ENCODE data around the gene PCDH15.

Gene PCDH15

GRCh38 chr10:54484186-54484585 lies 316.8 kb downstream of the PCDH15 start:
- no peaks in the 10 kb centered on the region for H3K27me3 ChIP-seq (ENCODE audit: low read length)
- no peaks in the 10 kb centered on the region for H3F3A ChIP-seq (ENCODE audit: insufficient read depth)
- H2AFZ ChIP-seq (ENCODE audit: low read depth, low read length, severe bottlenecking): no peak overlapping the region
- H3K4me3 ChIP-seq (ENCODE audit: insufficient read depth, low read length, poor library complexity, severe bottlenecking): no peak overlapping the region
- H3K4me2 ChIP-seq (ENCODE audit: low read depth, low read length, poor library complexity, severe bottlenecking): no peak overlapping the region
- no peak overlapping the region for H3K9ac ChIP-seq (ENCODE audit: low read length)
- no peaks in the 10 kb centered on the region for H3K9me2 ChIP-seq (replicated peaks; ENCODE audit: insufficient read depth, low read length)
- H3K27ac ChIP-seq (ENCODE audit: low read depth, low read length): no peak overlapping the region
- TF ChIP-seq CTCF (IDR thresholded peaks at IDR 0.05; ENCODE audit: insufficient read depth, low read length, poor library complexity, severe bottlenecking): no peak
- TF ChIP-seq EZH2phosphoT487 (conservative IDR thresholded peaks at IDR 0.05; ENCODE audit: low read length): no peak
- no peaks in the 10 kb centered on the region for H3K79me2 ChIP-seq (ENCODE audit: insufficient read depth, low read length)
- no peaks in the 10 kb centered on the region for H4K20me1 ChIP-seq (ENCODE audit: low read depth, low read length)
- H3K36me3 ChIP-seq (ENCODE audit: low read length): no peaks in the 10 kb centered on the region
- H3K9me3 ChIP-seq (ENCODE audit: insufficient read depth, low read length): no peaks in the 10 kb centered on the region; the same call in 1 of the 2 replicates

DNA sequence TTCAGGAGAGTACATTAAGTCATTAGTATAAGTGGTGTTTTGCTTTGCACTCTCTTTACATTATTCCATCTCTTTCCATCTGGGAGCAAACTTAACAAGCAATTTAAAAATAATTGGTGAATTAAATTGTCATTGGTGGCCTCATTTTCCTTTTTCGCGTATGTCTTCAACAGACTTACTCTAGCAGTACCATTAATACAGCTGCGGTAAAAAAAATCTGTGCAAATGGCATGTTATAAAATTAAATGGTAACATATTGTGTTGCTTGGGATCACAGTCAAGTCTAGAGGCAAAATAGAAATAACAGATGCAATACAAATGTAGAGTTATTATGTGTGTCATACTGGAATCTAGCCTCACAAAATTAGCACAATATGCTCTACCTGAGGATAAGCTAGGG lies 322.4 kb downstream of the PCDH15 start:
- no peaks in the 10 kb centered on the region for H4K20me1 ChIP-seq (ENCODE audit: low read depth, low read length)
- no peaks in the 10 kb centered on the region for H3K27me3 ChIP-seq (ENCODE audit: low read length)
- no peak overlapping the region for H3K9ac ChIP-seq (ENCODE audit: low read length)
- no peak overlapping the region for H3K27ac ChIP-seq (ENCODE audit: low read depth, low read length)
- no peaks in the 10 kb centered on the region for H3K9me3 ChIP-seq (ENCODE audit: insufficient read depth, low read length)
- H3K4me3 ChIP-seq (ENCODE audit: insufficient read depth, low read length, poor library complexity, severe bottlenecking): no peak overlapping the region
- H3K9me2 ChIP-seq (replicated peaks; ENCODE audit: insufficient read depth, low read length): no peaks in the 10 kb centered on the region
- H3F3A ChIP-seq (ENCODE audit: insufficient read depth): no peaks in the 10 kb centered on the region
- H3K79me2 ChIP-seq (ENCODE audit: insufficient read depth, low read length): no peaks in the 10 kb centered on the region
- TF ChIP-seq EZH2phosphoT487 (conservative IDR thresholded peaks at IDR 0.05; ENCODE audit: low read length): no peak
- no peak for TF ChIP-seq CTCF (IDR thresholded peaks at IDR 0.05; ENCODE audit: insufficient read depth, low read length, poor library complexity, severe bottlenecking)
- no peak overlapping the region for H3K4me2 ChIP-seq (ENCODE audit: low read depth, low read length, poor library complexity, severe bottlenecking)
- H2AFZ ChIP-seq (ENCODE audit: low read depth, low read length, severe bottlenecking): no peak overlapping the region
- H3K36me3 ChIP-seq (ENCODE audit: low read length): no peaks in the 10 kb centered on the region

- Histone ChIP-seq H3K27me3 (ENCODE audit: low read length) (no peaks in the 10 kb centered on the region), H2AFZ (ENCODE audit: low read depth, low read length, severe bottlenecking) (no peak overlapping the region), H3K9me3 (ENCODE audit: insufficient read depth, low read length) (no peaks in the 10 kb centered on the region), H3K27ac (ENCODE audit: low read depth, low read length) (no peak overlapping the region), H4K20me1 (ENCODE audit: low read depth, low read length) (no peaks in the 10 kb centered on the region), H3K79me2 (ENCODE audit: insufficient read depth, low read length) (no peaks in the 10 kb centered on the region), H3K4me3 (ENCODE audit: insufficient read depth, low read length, poor library complexity, severe bottlenecking) (no peak overlapping the region), H3K9me2 (replicated peaks; ENCODE audit: insufficient read depth, low read length) (no peaks in the 10 kb centered on the region), H3K9ac (ENCODE audit: low read length) (no peak overlapping the region), H3K4me2 (ENCODE audit: low read depth, low read length, poor library complexity, severe bottlenecking) (no peak overlapping the region), H3K36me3 (ENCODE audit: low read length) (no peaks in the 10 kb centered on the region), H3F3A (ENCODE audit: insufficient read depth) (no peaks in the 10 kb centered on the region)
- TF ChIP-seq CTCF (IDR thresholded peaks at IDR 0.05; ENCODE audit: insufficient read depth, low read length, poor library complexity, severe bottlenecking) (no peak), EZH2phosphoT487 (conservative IDR thresholded peaks at IDR 0.05; ENCODE audit: low read length) (no peak)
These were observed 323.3 kb downstream of the PCDH15 start for GRCh38 chr10:54477738-54478137.

DNA sequence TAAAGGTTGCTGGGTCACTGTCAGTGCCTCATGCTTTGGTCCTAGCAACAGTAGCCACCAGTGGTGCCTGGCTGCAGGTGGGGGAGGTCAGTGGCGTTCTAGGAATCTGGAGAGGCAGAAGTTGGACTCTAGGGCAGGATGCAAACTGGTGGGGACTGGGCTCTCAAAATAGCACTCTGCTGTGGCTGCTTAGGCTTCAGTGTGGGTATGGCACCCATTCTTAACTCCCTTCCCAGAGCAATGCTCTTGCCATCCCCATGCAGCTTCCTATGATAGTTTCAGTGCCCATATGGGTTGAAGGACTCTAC lies 330.8 kb downstream of the PCDH15 start:
- H3K79me2 ChIP-seq (ENCODE audit: insufficient read depth, low read length): no peaks in the 10 kb centered on the region
- H3K27ac ChIP-seq (ENCODE audit: low read depth, low read length): no peak overlapping the region
- no peaks in the 10 kb centered on the region for H3K9me2 ChIP-seq (replicated peaks; ENCODE audit: insufficient read depth, low read length)
- no peaks in the 10 kb centered on the region for H3K27me3 ChIP-seq (ENCODE audit: low read length)
- H3K4me2 ChIP-seq (ENCODE audit: low read depth, low read length, poor library complexity, severe bottlenecking): no peak overlapping the region
- no peak overlapping the region for H3K9ac ChIP-seq (ENCODE audit: low read length)
- H3K4me3 ChIP-seq (ENCODE audit: insufficient read depth, low read length, poor library complexity, severe bottlenecking): no peak overlapping the region
- no peaks in the 10 kb centered on the region for H4K20me1 ChIP-seq (ENCODE audit: low read depth, low read length)
- no peaks in the 10 kb centered on the region for H3F3A ChIP-seq (ENCODE audit: insufficient read depth)
- no peak overlapping the region for H2AFZ ChIP-seq (ENCODE audit: low read depth, low read length, severe bottlenecking)
- no peaks in the 10 kb centered on the region for H3K9me3 ChIP-seq (ENCODE audit: insufficient read depth, low read length)
- TF ChIP-seq CTCF (IDR thresholded peaks at IDR 0.05; ENCODE audit: insufficient read depth, low read length, poor library complexity, severe bottlenecking) (no peak), EZH2phosphoT487 (conservative IDR thresholded peaks at IDR 0.05; ENCODE audit: low read length) (no peak)
- H3K36me3 ChIP-seq (ENCODE audit: low read length): no peaks in the 10 kb centered on the region
